Mesenchymal stem cell (in vitro differentiated cells and primary cell): ENCODE data around the gene ZNF143.
"Not testable (repeated sequence)": the region's sequence is repeated elsewhere in the genome, so short reads cannot be mapped to it uniquely, and the experiment has no call there.

Source experiments
- DNase-seq: peaks from one replicate; pipeline ENCODE4 v3.0.0-alpha.2; 2013
- H2AFZ ChIP-seq: one replicate; pipeline ENCODE4 v1.6.1; 2013; ENCODE audit warnings: low read depth, mild to moderate bottlenecking, control low read depth, inconsistent platforms, low read length, moderate library complexity
- H2AK5ac ChIP-seq: 2 replicates; pipeline ENCODE4 v1.6.1; 2013; ENCODE audit warnings: low read length, moderate library complexity, mild to moderate bottlenecking, inconsistent platforms; ENCODE audit not compliant: severe bottlenecking
- H2BK120ac ChIP-seq: one replicate; pipeline ENCODE4 v1.6.1; 2013; ENCODE audit warnings: low read depth, mild to moderate bottlenecking, inconsistent platforms, low read length, moderate library complexity
- H2BK12ac ChIP-seq, 2 experiments: one replicate each; pipeline ENCODE4 v1.6.1; 2013; ENCODE audit warnings: inconsistent platforms in 2 of 2, low read length in 2 of 2, mild to moderate bottlenecking in 2 of 2, moderate library complexity in 2 of 2, control low read depth in 1 of 2
- H2BK15ac ChIP-seq: one replicate; pipeline ENCODE4 v1.6.1; 2013; ENCODE audit warnings: mild to moderate bottlenecking, low read depth, inconsistent platforms; ENCODE audit not compliant: poor library complexity, severe bottlenecking
- H2BK5ac ChIP-seq: 2 replicates; pipeline ENCODE4 v1.6.1; 2013; ENCODE audit warnings: low read depth, mild to moderate bottlenecking, low read length, control low read depth, inconsistent platforms; ENCODE audit not compliant: poor library complexity, severe bottlenecking
- H3K14ac ChIP-seq, 2 experiments: one replicate each; pipeline ENCODE4 v1.6.1; 2013; ENCODE audit warnings: inconsistent platforms in 2 of 2, low read length in 2 of 2, control low read depth in 1 of 2, mild to moderate bottlenecking in 1 of 2, moderate library complexity in 1 of 2
- H3K18ac ChIP-seq, 2 experiments: one replicate each; pipeline ENCODE4 v1.6.1; 2013; ENCODE audit warnings: inconsistent platforms in 2 of 2, low read length in 2 of 2, control low read depth in 1 of 2, low read depth in 1 of 2, mild to moderate bottlenecking in 1 of 2
- H3K23ac ChIP-seq, 2 experiments: one replicate each; pipeline ENCODE4 v1.6.1; 2013; ENCODE audit warnings: inconsistent platforms in 2 of 2, low read length in 2 of 2, mild to moderate bottlenecking in 2 of 2, moderate library complexity in 2 of 2, control low read depth in 1 of 2
- H3K27ac ChIP-seq: 2 replicates; pipeline ENCODE4 v1.5.1; 2013; ENCODE audit warnings: mild to moderate bottlenecking, moderate library complexity, low read length, control low read depth, inconsistent platforms; ENCODE audit not compliant: poor library complexity, severe bottlenecking
- H3K27me3 ChIP-seq, 2 experiments: 2 replicates each; pipeline versions ENCODE4 v1.6.1 to v1.7.0; 2013; ENCODE audit warnings: low read length in 2 of 2, mild to moderate bottlenecking in 2 of 2, moderate library complexity in 2 of 2, control low read depth in 1 of 2, inconsistent platforms in 1 of 2; ENCODE audit not compliant: control insufficient read depth in 1 of 2, insufficient read depth in 1 of 2
- H3K36me3 ChIP-seq, 2 experiments: 2 replicates each; pipeline versions ENCODE4 v1.6.1 to v1.7.0; 2013; ENCODE audit warnings: low read length in 2 of 2, control low read depth in 1 of 2, inconsistent platforms in 1 of 2, low read depth in 1 of 2, mild to moderate bottlenecking in 1 of 2; ENCODE audit not compliant: insufficient read depth in 2 of 2, control insufficient read depth in 1 of 2
- H3K4ac ChIP-seq, 2 experiments: one replicate each; pipeline ENCODE4 v1.6.1; 2013; ENCODE audit warnings: inconsistent platforms in 2 of 2, low read length in 2 of 2, mild to moderate bottlenecking in 2 of 2, moderate library complexity in 2 of 2, control low read depth in 1 of 2, low read depth in 1 of 2
- H3K4me1 ChIP-seq: 2 replicates; pipeline ENCODE4 v1.6.1; 2013; ENCODE audit warnings: low read depth, low read length, control low read depth; ENCODE audit not compliant: control insufficient read depth, insufficient read depth
- H3K4me2 ChIP-seq: 2 replicates; pipeline ENCODE4 v1.6.1; 2013; ENCODE audit warnings: low read length, mild to moderate bottlenecking, inconsistent platforms; ENCODE audit not compliant: poor library complexity, severe bottlenecking
- H3K4me3 ChIP-seq, 2 experiments: 2 replicates each; pipeline versions ENCODE4 v1.5.1 to v1.7.0; 2013; ENCODE audit warnings: low read length in 2 of 2, mild to moderate bottlenecking in 2 of 2, control low read depth in 1 of 2, low read depth in 1 of 2; ENCODE audit not compliant: insufficient read depth in 1 of 2
- H3K79me1 ChIP-seq: replicated peaks from 2 replicates; pipeline ENCODE4 v1.6.1; 2013; ENCODE audit warnings: mild to moderate bottlenecking, control low read depth, low read length, inconsistent platforms; ENCODE audit not compliant: poor library complexity, severe bottlenecking
- H3K9ac ChIP-seq: 2 replicates; pipeline ENCODE4 v1.7.0; 2013; ENCODE audit warnings: mild to moderate bottlenecking, low read length, moderate library complexity
- H3K9me3 ChIP-seq: 2 replicates; pipeline ENCODE4 v1.7.0; 2013; ENCODE audit warnings: mild to moderate bottlenecking, low read length; ENCODE audit not compliant: control insufficient read depth
- H4K8ac ChIP-seq: one replicate; pipeline ENCODE4 v1.6.1; 2013; ENCODE audit warnings: inconsistent platforms, mild to moderate bottlenecking, low read length, moderate library complexity
- H4K91ac ChIP-seq: one replicate; pipeline ENCODE4 v1.6.1; 2013; ENCODE audit warnings: mild to moderate bottlenecking, low read length, inconsistent platforms
- WGBS: methylation state at CpG from one replicate; pipeline ENCODE4 v1.1.7; 2013; ENCODE audit warnings: mixed read lengths; 5-methylcytosine and 5-hydroxymethylcytosine counted together

ZNF143 gene

DNA sequence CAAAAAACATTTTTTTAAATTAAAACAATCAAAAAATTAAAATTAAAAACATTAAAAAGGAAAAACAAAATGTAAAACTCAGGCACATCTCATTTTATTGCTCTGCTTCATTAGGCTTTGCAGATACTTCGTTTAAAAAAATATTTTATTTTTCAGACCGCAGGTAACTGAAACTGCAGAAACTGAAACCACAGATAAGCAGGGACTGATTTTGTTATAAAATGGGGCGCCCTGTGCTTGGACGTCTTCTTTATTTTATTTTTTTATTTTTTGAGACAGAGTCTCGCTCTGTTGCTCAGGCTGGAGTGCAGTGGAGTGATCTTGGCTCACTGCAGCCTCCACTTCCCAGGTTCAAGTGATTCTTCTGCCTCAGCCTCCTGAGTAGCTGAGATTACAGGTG lies 88.4 kb downstream of the ZNF143 start:
- not testable (repeated sequence) for DNase-seq, H3K4ac ChIP-seq, H2BK12ac ChIP-seq, H3K23ac ChIP-seq, H3K9me3 ChIP-seq, H3K79me1 ChIP-seq, H3K4me3 ChIP-seq, H4K91ac ChIP-seq, H3K27me3 ChIP-seq, H3K36me3 ChIP-seq, H4K8ac ChIP-seq, H2BK5ac ChIP-seq, H3K14ac ChIP-seq, H2BK15ac ChIP-seq, H2BK120ac ChIP-seq, H3K18ac ChIP-seq, H3K4me2 ChIP-seq, H3K9ac ChIP-seq, H2AK5ac ChIP-seq, H3K4me1 ChIP-seq, H3K27ac ChIP-seq, H2AFZ ChIP-seq
- WGBS = 97% methylated on average over 5 of the region's 5 CpGs

DNA sequence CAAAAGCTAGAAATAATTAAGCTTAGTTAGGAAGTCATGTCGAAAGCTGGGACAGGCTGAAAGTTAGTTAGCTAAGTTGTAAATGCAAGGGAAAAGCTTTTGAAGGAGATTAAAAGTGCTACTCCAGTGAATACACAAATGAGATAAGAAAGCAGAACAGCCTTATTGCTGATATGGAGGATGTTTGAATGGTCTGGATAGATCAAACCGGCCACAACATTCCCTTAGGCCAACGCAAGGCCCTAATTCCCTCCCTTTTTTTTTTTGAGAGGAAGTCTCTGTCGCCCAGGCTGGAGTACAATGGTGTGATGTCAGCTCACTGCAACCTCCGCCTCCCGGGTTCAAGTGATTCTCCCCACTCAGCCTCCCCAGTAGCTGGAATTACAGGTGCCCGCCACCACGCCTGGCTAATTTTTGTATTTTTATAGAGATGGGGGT lies 89.4 kb downstream of the ZNF143 start:
- H2BK15ac ChIP-seq = no peak overlapping the region
- no peaks in the 10 kb centered on the region for H3K9me3 ChIP-seq
- no peaks in the 10 kb centered on the region for H3K27me3 ChIP-seq
- no peak overlapping the region for H4K8ac ChIP-seq
- H3K4me1 ChIP-seq = peaks cover 3% of the 10 kb centered on the region
- no peak overlapping the region for H2BK120ac ChIP-seq
- no peak overlapping the region for H2BK12ac ChIP-seq
- no peak overlapping the region for H3K4me2 ChIP-seq
- H3K4ac ChIP-seq = no peak overlapping the region
- H2AK5ac ChIP-seq = no peak overlapping the region
- H3K18ac ChIP-seq = no peak overlapping the region
- no peaks in the 10 kb centered on the region for H3K36me3 ChIP-seq
- no peak overlapping the region for H2BK5ac ChIP-seq
- no peaks in the 10 kb centered on the region for H3K79me1 ChIP-seq
- no peak for DNase-seq
- H3K4me3 ChIP-seq = no peak overlapping the region
- no peak overlapping the region for H3K23ac ChIP-seq
- WGBS = 69% methylated on average over 6 of the region's 8 CpGs
- H3K9ac ChIP-seq = no peak overlapping the region
- H4K91ac ChIP-seq = no peak overlapping the region
- no peak overlapping the region for H3K27ac ChIP-seq
- H2AFZ ChIP-seq = no peak overlapping the region
- no peak overlapping the region for H3K14ac ChIP-seq

- Histone ChIP-seq H3K4ac (no peak overlapping the region), H2BK120ac (no peak overlapping the region), H3K36me3 (peaks cover 0 to 5% of the 10 kb centered on the region in 2 experiments), H3K27ac (no peak overlapping the region), H2BK12ac (no peak overlapping the region), H3K9me3 (peaks cover 7% of the 10 kb centered on the region), H4K91ac (no peak overlapping the region), H3K79me1 (no peaks in the 10 kb centered on the region), H3K27me3 (no peaks in the 10 kb centered on the region), H2BK5ac (no peak overlapping the region), H2BK15ac (no peak overlapping the region), H3K23ac (no peak overlapping the region), H3K4me3 (no peak overlapping the region), H2AFZ (no peak overlapping the region), H2AK5ac (no peak overlapping the region), H3K9ac (no peak overlapping the region), H3K4me2 (no peak overlapping the region), H3K4me1 (peaks cover 7% of the 10 kb centered on the region), H3K14ac (no peak overlapping the region), H3K18ac (no peak overlapping the region), H4K8ac (no peak overlapping the region)
- 100% methylated on average over 1 of the region's 2 CpGs for WGBS
- no peak for DNase-seq
Measured at GRCh38 chr11:9561279-9561982, 100.6 kb downstream of the ZNF143 start.

- H3K9me3 ChIP-seq = peaks cover 7% of the 10 kb centered on the region
- H3K4me2 ChIP-seq = no peak overlapping the region
- no peak overlapping the region for H3K23ac ChIP-seq
- H4K91ac ChIP-seq = no peak overlapping the region
- no peaks in the 10 kb centered on the region for H3K79me1 ChIP-seq
- peaks cover 10% of the 10 kb centered on the region for H3K4me1 ChIP-seq
- no peak overlapping the region for H2BK120ac ChIP-seq
- no peak overlapping the region for H2AK5ac ChIP-seq
- H2AFZ ChIP-seq = no peak overlapping the region
- no peak overlapping the region for H3K14ac ChIP-seq
- no peak overlapping the region for H3K27ac ChIP-seq
- DNase-seq = no peak
- H2BK5ac ChIP-seq = no peak overlapping the region
- no peak overlapping the region for H3K4ac ChIP-seq
- H3K27me3 ChIP-seq = no peaks in the 10 kb centered on the region
- H3K36me3 ChIP-seq = no peaks in the 10 kb centered on the region
- H3K4me3 ChIP-seq = no peak overlapping the region
- no peak overlapping the region for H3K18ac ChIP-seq
- H4K8ac ChIP-seq = no peak overlapping the region
- H2BK12ac ChIP-seq = no peak overlapping the region
- peak overlapping the region; percentile 34 for H2BK15ac ChIP-seq
- no peak overlapping the region for H3K9ac ChIP-seq
Measured at GRCh38 chr11:9562716-9563115, 101.9 kb downstream of the ZNF143 start.
